B cell (primary cell): ENCODE measurements around the gene JAG2.

Experiments used
- CTCF ChIP-seq: fragments of 200-600 bp; IDR thresholded peaks from one replicate; pipeline ENCODE4 v1.8.0; 2022; ENCODE audit warnings: antibody characterized with exemption, mild to moderate bottlenecking
- EZH2 ChIP-seq: IDR thresholded peaks from 2 replicates; pipeline ENCODE4 v1.6.1; 2012; ENCODE audit warnings: borderline replicate concordance, low read depth, mild to moderate bottlenecking, moderate library complexity, low read length; ENCODE audit not compliant: insufficient read depth, poor library complexity, severe bottlenecking

- TF ChIP-seq EZH2 (no peak), CTCF (no peak)
These were observed 28.7 kb downstream of the JAG2 start for GRCh38 chr14:105139831-105140239.
